IMR-90 (cell line): ENCODE data around the gene CHN2.

Source experiments
- BHLHE40 ChIP-seq: fragments of 150-350 bp; IDR thresholded peaks from 2 replicates; pipeline ENCODE4 v1.6.1; 2016; ENCODE audit warnings: mild to moderate bottlenecking, low read depth, low read length
- CEBPB ChIP-seq: IDR thresholded peaks from 2 replicates; pipeline ENCODE4 v1.6.1; 2012; ENCODE audit warnings: low read depth, low read length, improper control_type of control experiment
- CHD1 ChIP-seq: IDR thresholded peaks from 2 replicates; pipeline ENCODE4 v1.6.1; 2012; ENCODE audit warnings: low read depth, low read length, improper control_type of control experiment
- MAFK ChIP-seq: IDR thresholded peaks from 2 replicates; pipeline ENCODE4 v1.6.1; 2012; ENCODE audit warnings: low read depth, low read length, improper control_type of control experiment
- MAZ ChIP-seq: IDR thresholded peaks from 2 replicates; pipeline ENCODE4 v1.6.1; 2012; ENCODE audit warnings: low read depth, mild to moderate bottlenecking, low read length, improper control_type of control experiment, moderate library complexity, borderline replicate concordance
- MXI1 ChIP-seq: IDR thresholded peaks from 2 replicates; pipeline ENCODE4 v1.6.1; 2012; ENCODE audit warnings: low read depth, mild to moderate bottlenecking, low read length, moderate library complexity, borderline replicate concordance
- POLR2A ChIP-seq: IDR thresholded peaks from 2 replicates; pipeline ENCODE4 v1.6.1; 2012; ENCODE audit warnings: mild to moderate bottlenecking, low read depth, low read length
- RAD21 ChIP-seq: IDR thresholded peaks from 2 replicates; pipeline ENCODE4 v1.6.1; 2012; ENCODE audit warnings: low read length, improper control_type of control experiment
- RCOR1 ChIP-seq: IDR thresholded peaks from 2 replicates; pipeline ENCODE4 v1.6.1; 2012; ENCODE audit warnings: mild to moderate bottlenecking, low read length, improper control_type of control experiment; ENCODE audit not compliant: insufficient replicate concordance
- RFX5 ChIP-seq: IDR thresholded peaks from 2 replicates; pipeline ENCODE4 v1.8.0; 2012; ENCODE audit warnings: low read depth, mild to moderate bottlenecking, low read length, moderate library complexity
- SMC3 ChIP-seq: fragments of 150-350 bp; IDR thresholded peaks from 2 replicates; pipeline ENCODE4 v1.6.1; 2016; ENCODE audit warnings: low read depth, mild to moderate bottlenecking, antibody characterized with exemption, low read length, moderate library complexity
- TF ChIP-seq, protein P1 (sequence below): conservative IDR thresholded peaks from 2 replicates; pipeline ENCODE4 v1.5.1; 2012; ENCODE audit warnings: mild to moderate bottlenecking, low read depth, low read length, improper control_type of control experiment

DNA sequence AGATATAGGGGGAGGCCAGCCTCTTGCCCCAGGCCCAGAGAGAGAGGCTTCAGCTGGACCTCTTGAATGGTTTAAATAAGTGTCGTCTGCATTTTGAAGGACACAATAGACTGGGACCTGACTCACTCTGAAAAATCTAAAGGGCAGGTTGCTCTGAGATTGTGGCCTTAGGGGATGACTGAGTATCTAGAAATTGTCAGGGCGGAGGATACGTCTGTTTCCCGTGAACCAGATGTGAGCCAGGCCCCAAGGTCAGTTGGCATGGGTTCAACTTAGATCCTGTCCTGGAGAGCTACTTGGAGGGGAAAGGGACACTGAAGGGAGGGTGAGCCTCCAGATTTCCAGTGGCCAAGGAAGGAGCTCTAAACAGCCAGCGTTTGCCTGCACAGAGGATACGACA, 110.2 kb downstream of the CHN2 start:
- TF ChIP-seq, protein P1, sequence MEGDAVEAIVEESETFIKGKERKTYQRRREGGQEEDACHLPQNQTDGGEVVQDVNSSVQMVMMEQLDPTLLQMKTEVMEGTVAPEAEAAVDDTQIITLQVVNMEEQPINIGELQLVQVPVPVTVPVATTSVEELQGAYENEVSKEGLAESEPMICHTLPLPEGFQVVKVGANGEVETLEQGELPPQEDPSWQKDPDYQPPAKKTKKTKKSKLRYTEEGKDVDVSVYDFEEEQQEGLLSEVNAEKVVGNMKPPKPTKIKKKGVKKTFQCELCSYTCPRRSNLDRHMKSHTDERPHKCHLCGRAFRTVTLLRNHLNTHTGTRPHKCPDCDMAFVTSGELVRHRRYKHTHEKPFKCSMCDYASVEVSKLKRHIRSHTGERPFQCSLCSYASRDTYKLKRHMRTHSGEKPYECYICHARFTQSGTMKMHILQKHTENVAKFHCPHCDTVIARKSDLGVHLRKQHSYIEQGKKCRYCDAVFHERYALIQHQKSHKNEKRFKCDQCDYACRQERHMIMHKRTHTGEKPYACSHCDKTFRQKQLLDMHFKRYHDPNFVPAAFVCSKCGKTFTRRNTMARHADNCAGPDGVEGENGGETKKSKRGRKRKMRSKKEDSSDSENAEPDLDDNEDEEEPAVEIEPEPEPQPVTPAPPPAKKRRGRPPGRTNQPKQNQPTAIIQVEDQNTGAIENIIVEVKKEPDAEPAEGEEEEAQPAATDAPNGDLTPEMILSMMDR = no peak
- TF ChIP-seq MXI1 = no peak
- TF ChIP-seq SMC3 = no peak
- no peak for TF ChIP-seq POLR2A
- no peak for TF ChIP-seq MAZ
- no peak for TF ChIP-seq BHLHE40
- TF ChIP-seq RAD21 = no peak
- no peak for TF ChIP-seq CEBPB
- no peak for TF ChIP-seq CHD1
- TF ChIP-seq RFX5 = no peak
- no peak for TF ChIP-seq MAFK
- no peak for TF ChIP-seq RCOR1
